ENCODE results near the gene MREG.

DNA sequence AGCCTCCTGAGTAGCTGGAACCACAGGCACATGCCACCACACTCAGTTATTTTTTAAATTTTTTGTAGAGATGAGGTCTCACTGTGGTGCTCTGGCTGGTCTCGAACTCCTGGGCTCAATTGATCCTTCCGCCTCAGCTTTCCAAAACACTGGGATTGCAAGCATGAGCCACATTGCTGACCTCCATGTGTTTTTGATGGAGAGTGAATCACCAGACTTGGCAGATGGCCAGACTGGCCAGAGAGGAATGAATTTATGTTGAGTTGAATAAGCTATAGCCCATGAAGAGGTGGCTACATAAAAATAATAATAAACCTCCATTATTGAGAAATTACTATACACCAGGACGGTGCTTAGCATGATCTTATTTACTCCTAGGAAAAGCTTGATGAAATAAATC is 91.5 kb downstream of the MREG start:
- TF ChIP-seq, protein P1, sequence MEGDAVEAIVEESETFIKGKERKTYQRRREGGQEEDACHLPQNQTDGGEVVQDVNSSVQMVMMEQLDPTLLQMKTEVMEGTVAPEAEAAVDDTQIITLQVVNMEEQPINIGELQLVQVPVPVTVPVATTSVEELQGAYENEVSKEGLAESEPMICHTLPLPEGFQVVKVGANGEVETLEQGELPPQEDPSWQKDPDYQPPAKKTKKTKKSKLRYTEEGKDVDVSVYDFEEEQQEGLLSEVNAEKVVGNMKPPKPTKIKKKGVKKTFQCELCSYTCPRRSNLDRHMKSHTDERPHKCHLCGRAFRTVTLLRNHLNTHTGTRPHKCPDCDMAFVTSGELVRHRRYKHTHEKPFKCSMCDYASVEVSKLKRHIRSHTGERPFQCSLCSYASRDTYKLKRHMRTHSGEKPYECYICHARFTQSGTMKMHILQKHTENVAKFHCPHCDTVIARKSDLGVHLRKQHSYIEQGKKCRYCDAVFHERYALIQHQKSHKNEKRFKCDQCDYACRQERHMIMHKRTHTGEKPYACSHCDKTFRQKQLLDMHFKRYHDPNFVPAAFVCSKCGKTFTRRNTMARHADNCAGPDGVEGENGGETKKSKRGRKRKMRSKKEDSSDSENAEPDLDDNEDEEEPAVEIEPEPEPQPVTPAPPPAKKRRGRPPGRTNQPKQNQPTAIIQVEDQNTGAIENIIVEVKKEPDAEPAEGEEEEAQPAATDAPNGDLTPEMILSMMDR (IDR thresholded peaks at IDR 0.05) = no peak
- TF ChIP-seq EZH2 (IDR thresholded peaks at IDR 0.05) = no peak

All from neural progenitor cell (in vitro differentiated cells).